Hepatic stellate cell (primary cell): Measurements from ENCODE around the gene SPINDOC.
"Not testable (repeated sequence)": the region's sequence is repeated elsewhere in the genome, so short reads cannot be mapped to it uniquely, and the experiment has no call there.

Source experiments
- DNase-seq: peaks from one replicate; pipeline ENCODE4 v3.0.0; 2011; ENCODE audit warnings: low spot score

SPINDOC gene

GRCh38 chr11:63785823-63786222, 27.4 kb upstream of the SPINDOC start:
- DNase-seq: no peak

GRCh38 chr11:63791495-63792167, 21.6 kb upstream of the SPINDOC start:
- no peak for DNase-seq

- no peak for DNase-seq
Measured at GRCh38 chr11:63793161-63793560, 20.1 kb upstream of the SPINDOC start.

- no peak for DNase-seq
Measured at GRCh38 chr11:63795066-63795465, 18.2 kb upstream of the SPINDOC start.

- no peak for DNase-seq
Measured at GRCh38 chr11:63800921-63801320, 12.3 kb upstream of the SPINDOC start.

- no peak for DNase-seq
Measured at GRCh38 chr11:63802637-63803414, 10.4 kb upstream of the SPINDOC start.

GRCh38 chr11:63804259-63804658, 9.0 kb upstream of the SPINDOC start:
- DNase-seq: no peak

- DNase-seq: no peak
Measured at GRCh38 chr11:63805844-63806415, 7.3 kb upstream of the SPINDOC start.

- not testable (repeated sequence) for DNase-seq
Measured at GRCh38 chr11:63810383-63810782, 2.9 kb upstream of the SPINDOC start.

- DNase-seq: no peak
Measured at GRCh38 chr11:63811522-63811921, 1.7 kb upstream of the SPINDOC start.

GRCh38 chr11:63813563-63814382, 517 bp downstream of the SPINDOC start:
- DNase-seq: peak; percentile 51

- no peak for DNase-seq
Measured at GRCh38 chr11:63814383-63814736, 1.1 kb downstream of the SPINDOC start.

GRCh38 chr11:63816166-63816565, 2.9 kb downstream of the SPINDOC start:
- DNase-seq: no peak

GRCh38 chr11:63816732-63817131, 3.5 kb downstream of the SPINDOC start:
- DNase-seq: no peak

GRCh38 chr11:63817758-63818498, 4.7 kb downstream of the SPINDOC start:
- no peak for DNase-seq

- DNase-seq: no peak
Measured at GRCh38 chr11:63818609-63819008, 5.4 kb downstream of the SPINDOC start.

GRCh38 chr11:63821411-63821810, 8.2 kb downstream of the SPINDOC start:
- DNase-seq: no peak

GRCh38 chr11:63826471-63827190, 13.4 kb downstream of the SPINDOC start:
- no peak for DNase-seq

- DNase-seq: peak; percentile 58
Measured at GRCh38 chr11:63829823-63830489, 16.7 kb downstream of the SPINDOC start.

GRCh38 chr11:63831326-63831725, 18.1 kb downstream of the SPINDOC start:
- no peak for DNase-seq

GRCh38 chr11:63832336-63832735, 19.1 kb downstream of the SPINDOC start:
- DNase-seq: no peak
